ENCODE data around the gene SH3GL1. TPM values are rescaled to one million over a fixed set of nuclear protein-coding genes. Genes with fewer than 3 reads are reported as not detected.
A peak's percentile ranks its signal among the peaks of the same experiment; 100 is the strongest.

Gene SH3GL1
- total RNA-seq, 1 donor from 2014 or later: 49.2 TPM

GRCh38 chr19:4389511-4390016 lies 10.8 kb downstream of the SH3GL1 start:
- Mint-ChIP-seq H3K27me3 (ENCODE audit: low read depth) (no peaks in the 10 kb centered on the region), H3K4me3 (ENCODE audit: low read depth) (no peak overlapping the region), H3K27ac (no peak overlapping the region), H3K4me1 (ENCODE audit: low read depth) (peaks cover 22% of the 10 kb centered on the region), H3K36me3 (ENCODE audit: low read depth) (peaks cover 16% of the 10 kb centered on the region), H3K9me3 (no peaks in the 10 kb centered on the region)
- intact Hi-C loops (cut with micrococcal nuclease): no loop called here
- DNase-seq (ENCODE audit: low spot score): no peak

DNA sequence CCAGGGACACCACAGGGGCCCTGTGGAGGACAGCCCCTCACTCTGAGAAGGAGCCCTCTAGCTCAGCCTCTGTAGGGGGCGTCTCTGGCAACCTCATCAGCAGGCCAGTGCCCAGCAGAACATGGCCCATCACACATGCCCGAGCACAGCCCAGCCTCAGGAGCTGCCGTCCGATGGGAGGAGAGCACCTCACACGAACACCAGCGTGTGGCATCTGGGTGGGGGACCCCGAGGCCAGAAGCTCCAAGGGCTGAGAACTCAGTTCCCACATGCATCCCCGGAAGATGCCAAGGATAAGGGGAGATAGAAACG lies 11.3 kb downstream of the SH3GL1 start:
- Mint-ChIP-seq H3K27me3 (ENCODE audit: low read depth) (no peaks in the 10 kb centered on the region), H3K27ac (no peak overlapping the region), H3K9me3 (no peaks in the 10 kb centered on the region), H3K36me3 (ENCODE audit: low read depth) (peaks cover 11% of the 10 kb centered on the region), H3K4me1 (ENCODE audit: low read depth) (peaks cover 16% of the 10 kb centered on the region), H3K4me3 (ENCODE audit: low read depth) (no peak overlapping the region)
- intact Hi-C loops (cut with micrococcal nuclease): no loop called here
- no peak for DNase-seq (ENCODE audit: low spot score)

GRCh38 chr19:4388337-4389063 lies 11.8 kb downstream of the SH3GL1 start:
- DNase-seq (ENCODE audit: low spot score): no peak
- intact Hi-C loops (cut with micrococcal nuclease): no loop called here
- H3K4me1 Mint-ChIP-seq (ENCODE audit: low read depth): peaks cover 13% of the 10 kb centered on the region
- no peak overlapping the region for H3K4me3 Mint-ChIP-seq (ENCODE audit: low read depth)
- no peaks in the 10 kb centered on the region for H3K27me3 Mint-ChIP-seq (ENCODE audit: low read depth)
- H3K27ac Mint-ChIP-seq: no peak overlapping the region
- peaks cover 8% of the 10 kb centered on the region for H3K36me3 Mint-ChIP-seq (ENCODE audit: low read depth)
- H3K9me3 Mint-ChIP-seq: no peaks in the 10 kb centered on the region

- Mint-ChIP-seq H3K36me3 (ENCODE audit: low read depth) (peaks cover 7% of the 10 kb centered on the region), H3K9me3 (no peaks in the 10 kb centered on the region), H3K4me3 (ENCODE audit: low read depth) (no peak overlapping the region), H3K27me3 (ENCODE audit: low read depth) (no peaks in the 10 kb centered on the region), H3K27ac (no peak overlapping the region), H3K4me1 (ENCODE audit: low read depth) (peaks cover 17% of the 10 kb centered on the region)
- intact Hi-C loops (cut with micrococcal nuclease): no loop called here
- no peak for DNase-seq (ENCODE audit: low spot score)
Measured at GRCh38 chr19:4386041-4386782, 14.1 kb downstream of the SH3GL1 start.

GRCh38 chr19:4385291-4386040 lies 14.9 kb downstream of the SH3GL1 start:
- Mint-ChIP-seq H3K4me1 (ENCODE audit: low read depth) (peaks cover 18% of the 10 kb centered on the region), H3K9me3 (no peaks in the 10 kb centered on the region), H3K27ac (no peak overlapping the region), H3K27me3 (ENCODE audit: low read depth) (no peaks in the 10 kb centered on the region), H3K4me3 (ENCODE audit: low read depth) (no peak overlapping the region), H3K36me3 (ENCODE audit: low read depth) (peaks cover 7% of the 10 kb centered on the region)
- no peak for DNase-seq (ENCODE audit: low spot score)
- intact Hi-C loops (cut with micrococcal nuclease): no loop called here

GRCh38 chr19:4380254-4380727 lies 20.1 kb downstream of the SH3GL1 start:
- peak overlapping the region; percentile 79 for H3K27ac Mint-ChIP-seq
- H3K4me1 Mint-ChIP-seq (ENCODE audit: low read depth): peaks cover 44% of the 10 kb centered on the region
- DNase-seq (ENCODE audit: low spot score): peak; percentile 40
- intact Hi-C loops (cut with micrococcal nuclease): no loop called here
- H3K27me3 Mint-ChIP-seq (ENCODE audit: low read depth): no peaks in the 10 kb centered on the region
- peaks cover 12% of the 10 kb centered on the region for H3K36me3 Mint-ChIP-seq (ENCODE audit: low read depth)
- H3K9me3 Mint-ChIP-seq: no peaks in the 10 kb centered on the region
- peak overlapping the region; percentile 74 for H3K4me3 Mint-ChIP-seq (ENCODE audit: low read depth)

- peak overlapping the region; percentile 79 for H3K27ac Mint-ChIP-seq
- H3K36me3 Mint-ChIP-seq (ENCODE audit: low read depth): peaks cover 12% of the 10 kb centered on the region
- H3K9me3 Mint-ChIP-seq: no peaks in the 10 kb centered on the region
- peak overlapping the region; percentile 74 for H3K4me3 Mint-ChIP-seq (ENCODE audit: low read depth)
- no peak for DNase-seq (ENCODE audit: low spot score)
- intact Hi-C loops (cut with micrococcal nuclease): loop anchor here (1.0 kb wide), 1 partner anchor 10 kb away; no protein-coding TSS in a partner anchor
- H3K27me3 Mint-ChIP-seq (ENCODE audit: low read depth): no peaks in the 10 kb centered on the region
- H3K4me1 Mint-ChIP-seq (ENCODE audit: low read depth): peaks cover 44% of the 10 kb centered on the region
Measured at GRCh38 chr19:4379383-4380253, 20.7 kb downstream of the SH3GL1 start.

GRCh38 chr19:4378886-4379285 lies 21.5 kb downstream of the SH3GL1 start:
- no peaks in the 10 kb centered on the region for H3K27me3 Mint-ChIP-seq (ENCODE audit: low read depth)
- peaks cover 45% of the 10 kb centered on the region for H3K4me1 Mint-ChIP-seq (ENCODE audit: low read depth)
- peaks cover 12% of the 10 kb centered on the region for H3K36me3 Mint-ChIP-seq (ENCODE audit: low read depth)
- intact Hi-C loops (cut with micrococcal nuclease): loop anchor here (1.0 kb wide), 1 partner anchor 10 kb away; no protein-coding TSS in a partner anchor
- H3K4me3 Mint-ChIP-seq (ENCODE audit: low read depth): peak overlapping the region; percentile 74
- DNase-seq (ENCODE audit: low spot score): no peak
- no peaks in the 10 kb centered on the region for H3K9me3 Mint-ChIP-seq
- peak overlapping the region; percentile 79 for H3K27ac Mint-ChIP-seq

DNA sequence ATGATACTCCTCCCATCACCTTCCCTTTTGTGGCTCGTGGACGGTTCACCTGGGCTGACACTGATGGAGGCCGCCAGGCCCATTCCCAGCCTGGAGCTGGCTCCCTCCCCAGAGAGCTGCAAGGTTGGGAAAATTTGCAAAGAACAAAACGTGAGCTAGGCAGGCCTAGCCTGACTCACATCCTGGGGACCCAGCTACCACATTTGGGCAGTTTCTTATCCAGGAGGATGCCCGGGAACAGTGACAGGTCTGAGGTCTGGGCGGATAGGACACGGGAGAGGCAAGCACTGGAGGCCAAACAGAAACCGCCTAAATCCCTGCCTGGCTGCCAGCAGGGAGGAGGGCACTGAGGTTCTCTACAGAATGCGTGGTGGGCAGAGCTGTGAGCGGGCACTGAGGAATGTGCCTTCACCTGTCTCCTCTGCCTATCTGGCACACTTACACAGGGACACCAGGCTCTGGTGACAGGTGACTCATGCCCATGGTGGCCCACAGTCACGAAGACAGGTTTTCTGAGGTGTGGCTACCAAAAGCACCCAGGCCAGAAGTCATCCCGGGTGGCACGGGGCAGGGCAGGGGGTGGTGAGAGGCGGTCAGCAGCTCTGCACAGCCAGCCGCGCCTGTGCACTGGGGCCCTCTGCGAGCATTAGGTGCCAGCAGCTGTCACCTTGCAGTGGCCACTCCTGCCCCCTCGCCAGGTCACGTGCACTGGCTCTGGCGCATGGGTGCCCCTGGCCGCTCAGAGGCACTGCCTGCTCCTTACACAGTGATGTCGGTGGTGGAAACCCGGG lies 23.2 kb downstream of the SH3GL1 start:
- Mint-ChIP-seq H3K4me1 (ENCODE audit: low read depth) (peaks cover 48% of the 10 kb centered on the region), H3K9me3 (no peaks in the 10 kb centered on the region), H3K27ac (peak overlapping the region; percentile 7), H3K36me3 (ENCODE audit: low read depth) (peaks cover 9% of the 10 kb centered on the region), H3K27me3 (ENCODE audit: low read depth) (no peaks in the 10 kb centered on the region), H3K4me3 (ENCODE audit: low read depth) (no peak overlapping the region)
- DNase-seq (ENCODE audit: low spot score): no peak
- intact Hi-C loops (cut with micrococcal nuclease): no loop called here

DNA sequence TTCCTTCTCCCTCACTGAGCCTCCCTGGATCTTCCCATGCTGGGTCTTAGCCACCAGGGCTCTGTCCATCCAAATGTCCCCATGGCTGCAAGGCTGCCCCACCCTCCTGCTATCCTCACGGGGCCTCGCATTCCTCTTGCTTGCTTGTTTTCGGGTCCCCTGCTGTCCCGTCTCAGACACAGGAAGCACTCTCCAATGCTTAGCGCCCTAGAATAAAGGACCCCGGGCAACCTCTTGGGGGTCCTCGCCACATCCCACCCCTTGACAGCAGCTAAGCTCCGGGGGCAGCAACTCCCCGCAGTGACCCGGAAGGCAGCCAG lies 23.7 kb downstream of the SH3GL1 start:
- no peaks in the 10 kb centered on the region for H3K27me3 Mint-ChIP-seq (ENCODE audit: low read depth)

DNA sequence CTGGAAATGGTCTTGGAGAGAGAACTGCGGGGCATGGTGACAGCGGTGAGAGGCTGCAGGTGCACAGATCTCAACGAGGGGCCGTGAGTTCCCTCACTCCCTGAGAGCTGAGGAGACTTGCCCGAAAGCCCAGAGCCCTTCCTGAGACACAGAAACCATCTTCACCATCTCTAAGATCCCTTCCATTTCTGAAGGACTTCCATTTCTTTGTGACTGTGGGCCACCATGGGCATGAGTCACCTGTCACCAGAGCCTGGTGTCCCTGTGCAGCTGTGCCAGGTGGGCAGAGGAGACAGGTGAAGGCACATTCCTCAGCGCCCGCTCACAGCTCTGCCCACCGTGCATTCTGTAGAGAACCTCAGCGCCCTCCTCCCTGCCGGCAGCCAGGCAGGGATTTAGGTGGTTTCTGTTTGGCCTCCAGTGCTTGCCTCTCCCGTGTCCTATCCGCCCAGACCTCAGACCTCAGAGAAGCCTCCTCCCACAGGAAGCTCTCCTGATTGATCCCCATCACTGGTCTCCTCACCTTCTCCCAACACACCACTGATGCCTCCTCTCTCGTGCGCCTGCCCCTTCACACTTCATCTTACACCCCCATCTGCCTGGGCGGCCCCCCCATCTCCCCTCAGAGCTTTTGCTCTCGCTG lies 24.2 kb downstream of the SH3GL1 start:
- intact Hi-C loops (cut with micrococcal nuclease): no loop called here
- H3K9me3 Mint-ChIP-seq: no peaks in the 10 kb centered on the region
- peaks cover 54% of the 10 kb centered on the region for H3K4me1 Mint-ChIP-seq (ENCODE audit: low read depth)
- peak overlapping the region; percentile 57 for H3K27ac Mint-ChIP-seq
- no peaks in the 10 kb centered on the region for H3K27me3 Mint-ChIP-seq (ENCODE audit: low read depth)
- DNase-seq (ENCODE audit: low spot score): no peak
- H3K4me3 Mint-ChIP-seq (ENCODE audit: low read depth): no peak overlapping the region
- peaks cover 10% of the 10 kb centered on the region for H3K36me3 Mint-ChIP-seq (ENCODE audit: low read depth)

More for the DNA sequence above, 23.7 kb downstream of the SH3GL1 start:
- Mint-ChIP-seq H3K27ac (peak overlapping the region; percentile 3), H3K4me1 (ENCODE audit: low read depth) (peaks cover 52% of the 10 kb centered on the region), H3K4me3 (ENCODE audit: low read depth) (no peak overlapping the region), H3K36me3 (ENCODE audit: low read depth) (peaks cover 9% of the 10 kb centered on the region), H3K9me3 (no peaks in the 10 kb centered on the region)
- DNase-seq (ENCODE audit: low spot score): no peak
- intact Hi-C loops (cut with micrococcal nuclease): no loop called here
